Duodenal mucosa (tissue), 2 donors: ENCODE results near the gene HIBADH.
"Not testable (repeated sequence)": the region's sequence is repeated elsewhere in the genome, so short reads cannot be mapped to it uniquely, and the experiment has no call there.

Experiments
- H3K27ac ChIP-seq: one replicate; pipeline ENCODE4 v1.7.0; 2013; ENCODE audit warnings: low read depth, low read length
- H3K27me3 ChIP-seq, 2 donors: one replicate each; pipeline ENCODE4 v1.7.0; 2013; ENCODE audit warnings: low read length in 2 of 2, control low read depth in 1 of 2; ENCODE audit not compliant: insufficient read depth in 2 of 2, control insufficient read depth in 1 of 2
- H3K36me3 ChIP-seq, 2 donors: one replicate each; pipeline ENCODE4 v1.7.0; 2013; ENCODE audit warnings: low read length in 2 of 2, control low read depth in 1 of 2; ENCODE audit not compliant: insufficient read depth in 2 of 2, control insufficient read depth in 1 of 2
- H3K4me1 ChIP-seq, 2 donors: one replicate each; pipeline ENCODE4 v1.7.0; 2013; ENCODE audit warnings: low read length in 2 of 2, control low read depth in 1 of 2; ENCODE audit not compliant: insufficient read depth in 2 of 2, control insufficient read depth in 1 of 2
- H3K4me3 ChIP-seq, 2 donors: one replicate each; pipeline ENCODE4 v1.7.0; 2013; ENCODE audit warnings: low read length in 2 of 2, low read depth in 1 of 2
- H3K9ac ChIP-seq, 2 donors: one replicate each; pipeline ENCODE4 v1.7.0; 2013; ENCODE audit warnings: low read length in 2 of 2, low read depth in 1 of 2
- H3K9me3 ChIP-seq, 2 donors: one replicate each; pipeline ENCODE4 v1.7.0; 2013; ENCODE audit warnings: low read length in 2 of 2, control low read depth in 1 of 2; ENCODE audit not compliant: control insufficient read depth in 1 of 2

Gene HIBADH

DNA sequence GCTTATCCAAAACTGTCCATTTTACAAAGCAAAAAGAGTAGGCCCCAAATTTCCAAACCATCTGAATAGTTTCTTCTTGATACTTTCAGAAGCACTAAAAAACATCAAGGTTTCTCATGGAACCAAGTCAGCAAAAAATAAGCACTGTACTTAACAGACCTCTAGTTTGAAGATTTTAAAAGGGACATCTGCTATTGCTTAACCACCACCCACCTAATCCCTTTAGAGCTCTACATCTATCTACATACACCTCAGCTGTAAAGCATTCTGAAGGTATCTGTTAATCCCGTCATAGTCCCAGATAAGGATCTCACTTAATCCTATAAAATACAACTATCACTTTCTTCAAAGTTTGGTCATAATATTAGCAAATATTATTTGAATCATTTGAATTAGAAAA, 72.3 kb downstream of the HIBADH start:
- H3K36me3 ChIP-seq: no peaks in the 10 kb centered on the region
- H3K4me3 ChIP-seq: no peak overlapping the region
- H3K27me3 ChIP-seq: no peaks in the 10 kb centered on the region
- H3K9ac ChIP-seq: no peak overlapping the region
- H3K9me3 ChIP-seq: no peaks in the 10 kb centered on the region
- H3K4me1 ChIP-seq: no peaks in the 10 kb centered on the region
- no peak overlapping the region for H3K27ac ChIP-seq

DNA sequence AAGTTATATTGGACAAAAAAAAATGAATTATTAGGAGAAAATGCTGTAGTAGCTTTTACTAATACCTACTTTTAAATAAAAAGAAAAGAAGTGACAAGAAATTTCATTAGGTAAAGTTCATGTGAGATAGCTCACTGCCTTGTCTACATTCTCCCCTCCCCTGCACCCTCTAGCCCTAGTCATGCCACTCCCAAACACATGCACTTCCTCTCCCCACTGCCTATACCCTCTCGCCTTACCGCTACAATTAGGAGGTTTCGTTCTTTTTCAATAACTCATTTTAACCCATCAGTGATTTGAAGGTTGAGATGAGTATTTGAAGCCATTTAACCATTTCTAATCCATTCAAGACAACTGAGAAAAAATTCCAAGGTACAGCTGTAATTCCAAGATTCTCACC, 75.3 kb downstream of the HIBADH start:
- Histone ChIP-seq H3K36me3 (no peaks in the 10 kb centered on the region), H3K4me1 (no peaks in the 10 kb centered on the region), H3K27ac (no peak overlapping the region), H3K9me3 (no peaks in the 10 kb centered on the region), H3K27me3 (no peaks in the 10 kb centered on the region), H3K4me3 (no peak overlapping the region), H3K9ac (no peak overlapping the region)

DNA sequence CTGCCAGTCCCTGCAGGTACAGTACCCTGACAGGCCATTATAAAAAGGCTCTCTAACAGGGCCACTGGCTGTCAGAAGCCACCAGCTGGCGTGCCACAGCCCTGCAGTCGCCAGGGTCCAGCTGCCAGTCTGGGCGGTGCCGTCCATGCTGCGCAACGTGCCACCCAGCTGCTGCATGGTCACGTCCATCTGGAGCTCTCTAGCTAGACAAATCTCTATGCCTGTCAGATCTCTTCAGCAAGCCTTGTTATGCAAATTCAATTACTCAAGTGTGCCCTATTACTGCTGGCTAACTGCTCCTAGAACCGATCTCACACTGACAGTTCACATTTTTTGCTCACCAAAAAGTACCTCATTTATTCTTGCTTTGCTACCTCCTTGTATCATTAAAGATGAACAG, 75.9 kb downstream of the HIBADH start:
- H3K4me3 ChIP-seq: no peak overlapping the region
- no peaks in the 10 kb centered on the region for H3K36me3 ChIP-seq
- no peaks in the 10 kb centered on the region for H3K9me3 ChIP-seq
- H3K27ac ChIP-seq: no peak overlapping the region
- H3K9ac ChIP-seq: no peak overlapping the region
- H3K27me3 ChIP-seq: no peaks in the 10 kb centered on the region
- H3K4me1 ChIP-seq: no peaks in the 10 kb centered on the region

DNA sequence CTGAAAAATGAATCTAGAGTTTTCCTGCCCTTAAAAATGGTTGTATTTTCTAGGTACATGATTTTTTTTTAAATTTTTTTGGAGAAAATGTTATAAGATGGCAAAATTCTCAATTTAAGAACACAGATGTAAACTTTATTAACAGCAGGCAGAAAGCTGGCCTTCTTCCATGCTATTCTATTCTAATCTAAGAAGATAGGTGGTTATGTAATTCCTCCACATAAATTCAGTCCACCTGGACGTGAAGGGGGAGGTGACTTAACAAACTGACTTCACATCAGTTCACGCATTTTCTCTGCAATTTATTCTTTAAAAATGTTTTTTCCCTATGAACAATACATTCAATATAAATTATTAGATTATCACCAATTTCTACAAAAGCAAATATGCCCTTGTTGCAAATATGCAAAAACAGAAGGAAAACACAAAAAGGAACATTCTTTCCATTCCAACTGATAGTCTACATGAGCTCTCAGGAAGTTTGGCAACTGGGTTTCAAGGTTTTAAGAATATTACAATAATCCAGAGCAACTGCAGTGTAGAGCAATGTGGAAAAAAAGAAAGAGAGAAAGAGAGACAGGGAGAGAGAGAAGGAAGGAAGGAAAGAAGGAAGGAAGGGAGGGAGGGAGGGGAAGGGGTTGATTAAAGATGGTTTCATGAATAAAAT, 76.8 kb downstream of the HIBADH start:
- H3K4me3 ChIP-seq: no peak overlapping the region
- H3K27me3 ChIP-seq: no peaks in the 10 kb centered on the region
- H3K36me3 ChIP-seq: no peaks in the 10 kb centered on the region
- no peak overlapping the region for H3K27ac ChIP-seq
- H3K9ac ChIP-seq: no peak overlapping the region
- no peaks in the 10 kb centered on the region for H3K9me3 ChIP-seq
- no peaks in the 10 kb centered on the region for H3K4me1 ChIP-seq

DNA sequence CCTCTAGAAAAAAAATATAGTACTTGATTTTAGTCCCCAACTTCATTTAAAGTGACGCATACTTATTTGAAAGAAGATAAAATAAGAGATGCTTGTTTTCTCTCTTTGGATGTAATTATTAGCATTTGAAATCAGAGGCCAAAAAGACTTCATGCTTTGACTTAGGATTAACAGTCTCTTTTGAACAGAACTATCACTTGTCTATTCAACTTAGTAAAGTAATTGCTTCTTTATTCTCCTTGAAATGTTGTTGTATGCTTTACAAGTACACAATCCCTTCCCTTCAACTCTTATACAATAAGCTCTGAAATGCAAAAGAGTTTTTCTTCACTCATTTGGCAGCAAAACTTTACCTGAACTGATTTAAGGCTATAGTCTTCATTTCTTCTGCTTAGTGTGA, 80.8 kb downstream of the HIBADH start:
- H3K4me1 ChIP-seq: no peaks in the 10 kb centered on the region
- no peaks in the 10 kb centered on the region for H3K9me3 ChIP-seq
- H3K4me3 ChIP-seq: no peak overlapping the region
- H3K36me3 ChIP-seq: no peaks in the 10 kb centered on the region
- H3K27me3 ChIP-seq: no peaks in the 10 kb centered on the region
- no peak overlapping the region for H3K9ac ChIP-seq
- no peak overlapping the region for H3K27ac ChIP-seq

DNA sequence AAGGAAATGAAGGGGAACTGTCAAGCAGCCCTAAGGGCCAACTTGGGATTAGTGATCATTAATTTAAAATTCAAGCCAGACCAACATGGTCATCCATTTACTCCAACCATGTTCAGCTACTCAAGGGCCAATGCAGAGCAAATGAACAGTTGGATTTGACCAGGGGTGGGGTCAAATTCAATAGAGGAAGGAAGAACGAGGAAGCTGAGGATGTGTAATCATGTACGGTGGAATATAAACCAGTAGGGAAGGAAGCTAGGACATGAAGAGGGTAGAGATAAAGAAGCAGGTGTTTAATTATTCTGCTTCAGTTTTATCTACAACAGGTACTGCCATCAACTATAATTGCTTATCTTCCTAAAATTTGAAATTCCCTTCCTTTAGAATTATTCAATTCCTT, 81.6 kb downstream of the HIBADH start:
- H3K27me3 ChIP-seq: no peaks in the 10 kb centered on the region
- no peak overlapping the region for H3K9ac ChIP-seq
- H3K36me3 ChIP-seq: no peaks in the 10 kb centered on the region
- no peak overlapping the region for H3K27ac ChIP-seq
- no peaks in the 10 kb centered on the region for H3K4me1 ChIP-seq
- no peaks in the 10 kb centered on the region for H3K9me3 ChIP-seq
- H3K4me3 ChIP-seq: no peak overlapping the region

GRCh38 chr7:27579565-27579964, 83.1 kb downstream of the HIBADH start:
- Histone ChIP-seq H3K4me1 (no peaks in the 10 kb centered on the region), H3K27me3 (no peaks in the 10 kb centered on the region), H3K36me3 (no peaks in the 10 kb centered on the region), H3K9ac (no peak overlapping the region), H3K4me3 (no peak overlapping the region), H3K9me3 (no peaks in the 10 kb centered on the region), H3K27ac (no peak overlapping the region)

- H3K27me3 ChIP-seq, H3K27ac ChIP-seq, H3K4me1 ChIP-seq, H3K36me3 ChIP-seq, H3K9ac ChIP-seq, H3K9me3 ChIP-seq, H3K4me3 ChIP-seq: not testable (repeated sequence)
These were observed 84.5 kb downstream of the HIBADH start for GRCh38 chr7:27578169-27578568.

- Histone ChIP-seq H3K27me3 (no peaks in the 10 kb centered on the region), H3K4me1 (no peaks in the 10 kb centered on the region), H3K9me3 (no peaks in the 10 kb centered on the region), H3K36me3 (no peaks in the 10 kb centered on the region), H3K4me3 (no peak overlapping the region), H3K9ac (no peak overlapping the region), H3K27ac (no peak overlapping the region)
These were observed 86.2 kb downstream of the HIBADH start for GRCh38 chr7:27576360-27576944.

DNA sequence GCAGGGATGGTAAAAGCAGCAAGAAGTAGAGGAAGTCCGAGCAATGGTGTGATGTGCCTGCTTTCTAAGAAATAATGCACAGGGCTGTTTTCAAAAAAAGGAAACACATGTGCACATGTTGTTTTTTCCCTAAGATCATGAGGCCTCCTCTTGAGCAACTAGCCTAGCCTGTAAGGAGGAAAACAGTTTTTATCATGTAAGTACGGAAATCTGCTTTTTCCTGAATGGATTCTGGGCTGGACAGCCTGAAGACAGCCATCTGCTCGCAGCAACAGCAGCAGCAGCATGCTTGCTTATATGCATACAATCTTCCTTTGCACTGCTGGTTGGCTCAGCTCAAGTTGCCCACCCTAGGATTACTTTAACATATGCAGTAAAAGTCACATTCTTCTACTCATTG, 87.1 kb downstream of the HIBADH start:
- no peaks in the 10 kb centered on the region for H3K27me3 ChIP-seq
- H3K36me3 ChIP-seq: no peaks in the 10 kb centered on the region
- no peaks in the 10 kb centered on the region for H3K4me1 ChIP-seq
- H3K9me3 ChIP-seq: no peaks in the 10 kb centered on the region
- no peak overlapping the region for H3K9ac ChIP-seq
- H3K27ac ChIP-seq: no peak overlapping the region
- H3K4me3 ChIP-seq: no peak overlapping the region
